SK-N-SH (cell line): ENCODE data around the gene TMX2.

Experiments used
- EP300 ChIP-seq, 2 experiments: IDR thresholded peaks; 2 replicates each; pipeline versions ENCODE4 v1.4.0 to v1.6.1; 2012; ENCODE audit warnings: borderline replicate concordance in 1 of 2, low read depth in 1 of 2, low read length in 1 of 2
- EZH2phosphoT487 ChIP-seq: fragments of 200-600 bp; sonication (generic); IDR thresholded peaks from 2 replicates; pipeline ENCODE4 v1.6.1; 2017; ENCODE audit warnings: low read depth, mixed run types, mild to moderate bottlenecking, antibody characterized with exemption, moderate library complexity, borderline replicate concordance
- FOXJ3 ChIP-seq: sonication (generic); formaldehyde crosslinking; IDR thresholded peaks from 2 replicates; pipeline ENCODE4 v1.5.1; 2020; ENCODE audit warnings: mild to moderate bottlenecking, missing genetic modification reagents
- MXI1 ChIP-seq: IDR thresholded peaks from 2 replicates; pipeline ENCODE4 v1.6.1; 2012; ENCODE audit warnings: mild to moderate bottlenecking, low read depth, low read length, improper control_type of control experiment
- POLR2AphosphoS5 ChIP-seq: IDR thresholded peaks from 2 replicates; pipeline ENCODE4 v1.6.1; 2012; ENCODE audit warnings: low read depth, low read length
- REST ChIP-seq: IDR thresholded peaks from 2 replicates; pipeline ENCODE4 v1.6.1; 2012; ENCODE audit warnings: mild to moderate bottlenecking, low read depth, low read length, moderate library complexity
- SIN3A ChIP-seq: IDR thresholded peaks from 2 replicates; pipeline ENCODE4 v1.6.1; 2012; ENCODE audit warnings: low read depth, mild to moderate bottlenecking, low read length, moderate library complexity, borderline replicate concordance
- TAF1 ChIP-seq: IDR thresholded peaks from 2 replicates; pipeline ENCODE4 v1.6.1; 2012; ENCODE audit warnings: low read depth, mild to moderate bottlenecking, low read length, moderate library complexity, borderline replicate concordance
- TF ChIP-seq, protein P1 (sequence below): fragments of 200-600 bp; sonication (generic); IDR thresholded peaks from 2 replicates; pipeline ENCODE4 v1.6.1; 2017; ENCODE audit warnings: antibody characterized with exemption, mild to moderate bottlenecking, moderate library complexity
- TF ChIP-seq, protein P2 (sequence below): IDR thresholded peaks from 2 replicates; pipeline ENCODE4 v1.4.0; 2012; ENCODE audit warnings: low read depth, borderline replicate concordance

GRCh38 chr11:57777969-57778317 lies 65.5 kb downstream of the TMX2 start:
- TF ChIP-seq MXI1 (no peak), FOXJ3 (CRISPR knock-in tag) (no peak), EP300 (IDR thresholded peaks at IDR 0.05; ENCODE audit: borderline replicate concordance in 1 of 2, low read depth in 1 of 2, low read length in 1 of 2) (no peak), REST (no peak), TAF1 (no peak), SIN3A (no peak), EZH2phosphoT487 (no peak), POLR2AphosphoS5 (no peak)
- TF ChIP-seq, protein P1, sequence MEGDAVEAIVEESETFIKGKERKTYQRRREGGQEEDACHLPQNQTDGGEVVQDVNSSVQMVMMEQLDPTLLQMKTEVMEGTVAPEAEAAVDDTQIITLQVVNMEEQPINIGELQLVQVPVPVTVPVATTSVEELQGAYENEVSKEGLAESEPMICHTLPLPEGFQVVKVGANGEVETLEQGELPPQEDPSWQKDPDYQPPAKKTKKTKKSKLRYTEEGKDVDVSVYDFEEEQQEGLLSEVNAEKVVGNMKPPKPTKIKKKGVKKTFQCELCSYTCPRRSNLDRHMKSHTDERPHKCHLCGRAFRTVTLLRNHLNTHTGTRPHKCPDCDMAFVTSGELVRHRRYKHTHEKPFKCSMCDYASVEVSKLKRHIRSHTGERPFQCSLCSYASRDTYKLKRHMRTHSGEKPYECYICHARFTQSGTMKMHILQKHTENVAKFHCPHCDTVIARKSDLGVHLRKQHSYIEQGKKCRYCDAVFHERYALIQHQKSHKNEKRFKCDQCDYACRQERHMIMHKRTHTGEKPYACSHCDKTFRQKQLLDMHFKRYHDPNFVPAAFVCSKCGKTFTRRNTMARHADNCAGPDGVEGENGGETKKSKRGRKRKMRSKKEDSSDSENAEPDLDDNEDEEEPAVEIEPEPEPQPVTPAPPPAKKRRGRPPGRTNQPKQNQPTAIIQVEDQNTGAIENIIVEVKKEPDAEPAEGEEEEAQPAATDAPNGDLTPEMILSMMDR, result no peak
- TF ChIP-seq, protein P2, sequence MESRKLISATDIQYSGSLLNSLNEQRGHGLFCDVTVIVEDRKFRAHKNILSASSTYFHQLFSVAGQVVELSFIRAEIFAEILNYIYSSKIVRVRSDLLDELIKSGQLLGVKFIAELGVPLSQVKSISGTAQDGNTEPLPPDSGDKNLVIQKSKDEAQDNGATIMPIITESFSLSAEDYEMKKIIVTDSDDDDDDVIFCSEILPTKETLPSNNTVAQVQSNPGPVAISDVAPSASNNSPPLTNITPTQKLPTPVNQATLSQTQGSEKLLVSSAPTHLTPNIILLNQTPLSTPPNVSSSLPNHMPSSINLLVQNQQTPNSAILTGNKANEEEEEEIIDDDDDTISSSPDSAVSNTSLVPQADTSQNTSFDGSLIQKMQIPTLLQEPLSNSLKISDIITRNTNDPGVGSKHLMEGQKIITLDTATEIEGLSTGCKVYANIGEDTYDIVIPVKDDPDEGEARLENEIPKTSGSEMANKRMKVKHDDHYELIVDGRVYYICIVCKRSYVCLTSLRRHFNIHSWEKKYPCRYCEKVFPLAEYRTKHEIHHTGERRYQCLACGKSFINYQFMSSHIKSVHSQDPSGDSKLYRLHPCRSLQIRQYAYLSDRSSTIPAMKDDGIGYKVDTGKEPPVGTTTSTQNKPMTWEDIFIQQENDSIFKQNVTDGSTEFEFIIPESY, result no peak
